Activated T-cell treated with anti-CD3 and anti-CD28 coated beads, Interleukin-2, amount 50 U/mL, for 24 hours (primary cell): ENCODE results near the gene FBXO28.
"Not testable (repeated sequence)": the region's sequence is repeated elsewhere in the genome, so short reads cannot be mapped to it uniquely, and the experiment has no call there.

ENCODE experiments used
- DNase-seq: peaks from one replicate; pipeline ENCODE4 v3.0.0-alpha.2; 2020
- H3K27ac Mint-ChIP-seq: 2 replicates; pipeline ENCODE4 v1.8.0; 2020; ENCODE audit warnings: mild to moderate bottlenecking, mixed read lengths
- H3K27me3 Mint-ChIP-seq: 2 replicates; pipeline ENCODE4 v1.8.0; 2020; ENCODE audit warnings: mixed read lengths
- H3K36me3 Mint-ChIP-seq: 2 replicates; pipeline ENCODE4 v1.8.0; 2020; ENCODE audit warnings: low read depth, mixed read lengths
- H3K4me1 Mint-ChIP-seq: 2 replicates; pipeline ENCODE4 v1.8.0; 2020; ENCODE audit warnings: low read depth, mixed read lengths
- H3K4me3 Mint-ChIP-seq: 2 replicates; pipeline ENCODE4 v1.8.0; 2020; ENCODE audit warnings: mild to moderate bottlenecking, moderate library complexity, mixed read lengths
- H3K9me3 Mint-ChIP-seq: 2 replicates; pipeline ENCODE4 v1.8.0; 2020; ENCODE audit warnings: mixed read lengths

FBXO28 gene, protein sequence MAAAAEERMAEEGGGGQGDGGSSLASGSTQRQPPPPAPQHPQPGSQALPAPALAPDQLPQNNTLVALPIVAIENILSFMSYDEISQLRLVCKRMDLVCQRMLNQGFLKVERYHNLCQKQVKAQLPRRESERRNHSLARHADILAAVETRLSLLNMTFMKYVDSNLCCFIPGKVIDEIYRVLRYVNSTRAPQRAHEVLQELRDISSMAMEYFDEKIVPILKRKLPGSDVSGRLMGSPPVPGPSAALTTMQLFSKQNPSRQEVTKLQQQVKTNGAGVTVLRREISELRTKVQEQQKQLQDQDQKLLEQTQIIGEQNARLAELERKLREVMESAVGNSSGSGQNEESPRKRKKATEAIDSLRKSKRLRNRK

GRCh38 chr1:224113918-224114786 lies at the start of gene FBXO28:
Gene FBXO28, plus strand, starts transcription at chr1:224114111. Its CDS starts 19 bp downstream, at chr1:224114130.
- Mint-ChIP-seq H3K4me3 (peak within 1 kb of the TSS; percentile 89), H3K27me3 (peaks cover 4% of the 10 kb centered on the region), H3K9me3 (no peaks in the 10 kb centered on the region), H3K27ac (peak within 1 kb of the TSS; percentile 95), H3K36me3 (peaks cover 26% of the 10 kb centered on the region), H3K4me1 (peaks cover 32% of the 10 kb centered on the region)
- DNase-seq = peak; percentile 93

GRCh38 chr1:224064150-224064549 lies 49.8 kb upstream of the FBXO28 start:
- Mint-ChIP-seq H3K27ac (no peak overlapping the region), H3K4me1 (peaks cover 11% of the 10 kb centered on the region), H3K9me3 (no peaks in the 10 kb centered on the region), H3K36me3 (no peaks in the 10 kb centered on the region), H3K27me3 (no peaks in the 10 kb centered on the region), H3K4me3 (no peak overlapping the region)
- DNase-seq = no peak

DNA sequence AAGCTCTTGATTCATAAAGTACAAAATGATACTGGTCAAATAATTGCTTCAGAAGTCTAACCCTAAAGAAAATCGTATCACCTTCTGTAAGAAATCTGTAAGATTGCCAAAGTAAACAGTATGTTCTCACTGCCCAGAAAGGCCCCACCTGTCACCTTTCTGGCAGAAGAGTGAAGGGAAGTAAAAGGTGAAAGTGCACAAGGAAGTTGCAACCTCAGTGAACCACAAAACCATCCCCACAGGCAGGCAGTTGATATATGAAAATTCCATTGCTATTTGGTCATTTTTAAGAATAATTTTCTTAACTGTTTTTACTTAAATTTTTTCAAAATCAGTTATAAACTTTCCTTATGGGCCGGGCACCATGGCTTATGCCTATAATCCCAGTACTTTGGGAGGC lies 48.5 kb upstream of the FBXO28 start:
- H3K27me3 Mint-ChIP-seq = no peaks in the 10 kb centered on the region
- H3K36me3 Mint-ChIP-seq = no peaks in the 10 kb centered on the region
- no peaks in the 10 kb centered on the region for H3K9me3 Mint-ChIP-seq
- peaks cover 11% of the 10 kb centered on the region for H3K4me1 Mint-ChIP-seq
- no peak overlapping the region for H3K27ac Mint-ChIP-seq
- no peak overlapping the region for H3K4me3 Mint-ChIP-seq
- no peak for DNase-seq

DNA sequence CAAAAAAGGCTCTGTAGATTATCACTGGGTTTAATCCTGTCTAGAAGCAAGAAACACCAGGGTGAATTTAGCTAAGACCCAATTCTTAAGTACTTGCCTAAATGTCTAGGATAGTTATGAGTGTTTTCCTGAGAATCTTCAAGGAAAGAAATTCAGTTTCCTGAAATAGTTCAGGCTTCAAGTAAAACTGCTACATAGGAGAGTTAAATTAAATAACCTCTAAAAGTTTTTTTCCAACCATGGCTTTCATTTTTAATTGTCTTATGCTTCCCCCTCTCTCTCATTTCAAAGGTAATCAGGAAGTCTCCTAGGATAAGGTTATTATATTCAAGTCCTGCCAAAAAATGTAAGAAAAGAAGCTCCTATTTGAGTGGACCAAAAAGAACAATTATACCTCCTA lies 46.7 kb upstream of the FBXO28 start:
- peak overlapping the region; percentile 56 for H3K27ac Mint-ChIP-seq
- H3K27me3 Mint-ChIP-seq = no peaks in the 10 kb centered on the region
- DNase-seq = no peak
- H3K9me3 Mint-ChIP-seq = no peaks in the 10 kb centered on the region
- peaks cover 11% of the 10 kb centered on the region for H3K4me1 Mint-ChIP-seq
- no peaks in the 10 kb centered on the region for H3K36me3 Mint-ChIP-seq
- H3K4me3 Mint-ChIP-seq = no peak overlapping the region

DNA sequence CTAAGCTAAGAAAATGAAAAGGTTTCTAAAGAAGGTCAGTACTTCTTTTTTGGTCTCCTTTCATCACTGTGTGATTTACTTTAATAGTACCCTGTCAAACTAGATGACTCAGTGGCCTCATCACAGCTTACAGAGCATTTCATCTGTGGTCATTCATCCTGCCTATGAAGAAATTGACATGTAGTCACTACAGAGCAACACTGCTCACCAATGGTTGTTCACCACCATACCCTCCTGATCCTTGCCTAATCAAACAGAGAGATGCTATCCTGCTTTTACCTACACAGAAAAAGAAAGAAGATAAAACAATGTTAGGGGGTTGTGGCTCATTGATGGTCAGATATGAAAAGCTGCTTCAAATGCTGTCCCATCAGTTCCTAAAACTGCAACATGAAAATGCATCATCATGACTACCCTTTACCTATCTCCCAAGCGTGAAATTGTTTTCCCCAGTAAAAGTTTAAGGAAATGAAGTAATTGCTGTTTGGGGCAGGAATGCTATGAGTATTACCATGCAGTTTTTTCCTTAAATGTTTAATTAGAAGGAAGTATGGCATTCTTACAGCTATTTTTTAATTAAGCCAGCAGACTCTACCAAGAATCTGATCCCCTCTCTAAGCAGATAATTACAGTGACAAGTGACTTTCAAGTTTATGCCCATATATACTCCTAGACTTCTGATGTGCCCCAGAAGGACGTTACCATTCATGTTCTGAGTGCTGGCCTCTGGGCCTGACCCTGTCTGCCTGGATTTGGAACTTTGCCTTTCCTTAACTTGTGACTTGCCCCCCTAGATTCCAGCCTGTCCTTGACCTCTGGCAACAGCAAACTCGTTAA lies 46.1 kb upstream of the FBXO28 start:
- no peak for DNase-seq
- peaks cover 11% of the 10 kb centered on the region for H3K4me1 Mint-ChIP-seq
- H3K27ac Mint-ChIP-seq = peak overlapping the region; percentile 56
- H3K4me3 Mint-ChIP-seq = no peak overlapping the region
- H3K9me3 Mint-ChIP-seq = no peaks in the 10 kb centered on the region
- no peaks in the 10 kb centered on the region for H3K36me3 Mint-ChIP-seq
- no peaks in the 10 kb centered on the region for H3K27me3 Mint-ChIP-seq

DNA sequence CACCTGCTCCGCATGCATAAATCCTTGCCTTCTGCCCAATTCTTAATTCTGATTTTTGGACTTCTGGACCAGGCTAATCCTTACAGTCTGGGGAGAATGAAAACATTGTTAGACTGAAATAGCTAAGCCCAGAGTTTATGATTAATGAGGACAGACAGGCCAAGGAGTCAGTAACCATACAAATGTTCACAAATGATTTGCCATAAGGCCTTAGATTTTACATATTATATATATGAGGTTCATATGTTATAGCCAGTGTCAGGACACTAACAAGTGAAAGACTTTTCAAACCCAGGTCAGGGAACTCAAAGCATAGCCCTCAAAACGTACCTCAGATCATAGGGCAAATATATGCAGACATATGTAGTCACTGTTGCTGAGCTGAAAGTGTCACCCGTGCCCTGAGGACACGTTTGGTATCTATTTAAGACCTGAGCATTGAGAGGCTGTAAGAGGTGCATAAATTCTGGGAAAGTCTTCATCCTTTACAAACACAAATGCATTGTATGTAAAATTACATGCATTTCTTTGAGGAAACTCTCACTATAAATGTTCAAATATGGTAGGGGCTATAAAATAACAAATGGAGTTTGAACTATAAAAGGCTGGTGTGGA lies 45.3 kb upstream of the FBXO28 start:
- Mint-ChIP-seq H3K4me1 (peaks cover 11% of the 10 kb centered on the region), H3K27ac (no peak overlapping the region), H3K36me3 (no peaks in the 10 kb centered on the region), H3K9me3 (no peaks in the 10 kb centered on the region), H3K27me3 (peaks cover under 1% of the 10 kb centered on the region), H3K4me3 (no peak overlapping the region)
- no peak for DNase-seq

DNA sequence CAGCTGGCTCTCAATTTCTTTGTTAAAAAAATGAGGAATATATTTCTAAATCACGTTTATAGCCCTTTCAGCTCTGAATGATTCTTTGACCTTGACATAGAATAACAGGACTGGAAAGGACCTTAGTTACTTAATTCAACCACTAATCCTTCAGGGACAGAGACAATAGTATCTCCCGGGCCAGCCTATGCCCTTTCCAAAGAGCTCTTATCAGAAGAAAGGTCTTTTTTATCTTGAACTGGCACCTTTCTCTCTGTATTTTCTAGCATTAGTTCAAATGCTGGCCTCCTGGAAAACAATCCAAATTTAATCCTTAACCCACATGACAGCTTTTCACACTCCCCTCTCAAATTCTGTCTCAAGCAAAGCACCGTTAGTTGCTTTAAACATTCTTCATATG lies 44.8 kb upstream of the FBXO28 start:
- DNase-seq = no peak
- H3K4me1 Mint-ChIP-seq = peaks cover 11% of the 10 kb centered on the region
- no peak overlapping the region for H3K4me3 Mint-ChIP-seq
- H3K36me3 Mint-ChIP-seq = no peaks in the 10 kb centered on the region
- H3K27me3 Mint-ChIP-seq = peaks cover 2% of the 10 kb centered on the region
- H3K9me3 Mint-ChIP-seq = no peaks in the 10 kb centered on the region
- no peak overlapping the region for H3K27ac Mint-ChIP-seq

GRCh38 chr1:224070521-224070920 lies 43.4 kb upstream of the FBXO28 start:
- no peak for DNase-seq
- Mint-ChIP-seq H3K4me3 (no peak overlapping the region), H3K4me1 (peaks cover 7% of the 10 kb centered on the region), H3K9me3 (no peaks in the 10 kb centered on the region), H3K27me3 (peaks cover 2% of the 10 kb centered on the region), H3K27ac (no peak overlapping the region), H3K36me3 (no peaks in the 10 kb centered on the region)

- H3K4me3 Mint-ChIP-seq = no peak overlapping the region
- H3K27ac Mint-ChIP-seq = no peak overlapping the region
- peaks cover 5% of the 10 kb centered on the region for H3K4me1 Mint-ChIP-seq
- peaks cover 8% of the 10 kb centered on the region for H3K27me3 Mint-ChIP-seq
- no peaks in the 10 kb centered on the region for H3K36me3 Mint-ChIP-seq
- H3K9me3 Mint-ChIP-seq = no peaks in the 10 kb centered on the region
- DNase-seq = no peak
These were observed 37.5 kb upstream of the FBXO28 start for GRCh38 chr1:224076407-224076806.

GRCh38 chr1:224079644-224080043 lies 34.3 kb upstream of the FBXO28 start:
- H3K27me3 Mint-ChIP-seq, H3K36me3 Mint-ChIP-seq, H3K9me3 Mint-ChIP-seq, DNase-seq, H3K4me3 Mint-ChIP-seq, H3K27ac Mint-ChIP-seq, H3K4me1 Mint-ChIP-seq: not testable (repeated sequence)

DNA sequence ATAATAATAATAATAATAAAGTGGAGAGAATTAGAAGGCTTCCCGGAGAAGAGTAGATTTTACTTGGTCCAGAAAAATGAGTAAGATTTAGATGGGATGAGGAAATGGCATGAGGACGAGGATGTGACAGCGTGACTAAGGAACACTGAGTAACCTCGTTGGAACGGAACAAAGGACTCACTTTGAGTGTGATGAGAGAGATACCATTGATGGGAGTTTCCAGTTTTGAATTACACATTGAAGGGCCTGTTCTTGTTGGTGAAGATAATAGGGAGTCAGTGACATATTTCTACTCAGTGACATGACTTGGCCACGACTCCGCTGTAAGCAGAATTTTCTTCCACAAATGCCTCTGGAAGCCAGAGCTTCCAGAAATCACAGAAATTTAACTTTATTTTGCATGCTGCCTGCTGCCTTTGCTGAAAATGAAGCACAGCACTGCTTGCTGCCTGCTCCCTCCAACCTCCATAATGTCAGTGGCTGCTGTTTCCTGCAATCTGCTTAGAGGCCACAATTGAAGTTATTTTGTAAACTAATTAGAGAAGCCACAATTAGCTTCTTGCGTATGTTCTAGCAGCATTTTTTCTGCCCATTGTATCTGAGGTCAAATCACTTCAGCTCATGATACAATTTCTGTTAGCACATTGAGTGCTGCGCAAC lies 33.7 kb upstream of the FBXO28 start:
- Mint-ChIP-seq H3K9me3 (no peaks in the 10 kb centered on the region), H3K27ac (no peak overlapping the region), H3K36me3 (no peaks in the 10 kb centered on the region), H3K4me3 (no peak overlapping the region), H3K27me3 (peaks cover 6% of the 10 kb centered on the region), H3K4me1 (peaks cover 5% of the 10 kb centered on the region)
- no peak for DNase-seq

- H3K9me3 Mint-ChIP-seq = no peaks in the 10 kb centered on the region
- no peak overlapping the region for H3K4me3 Mint-ChIP-seq
- H3K27ac Mint-ChIP-seq = no peak overlapping the region
- H3K36me3 Mint-ChIP-seq = no peaks in the 10 kb centered on the region
- DNase-seq = no peak
- H3K27me3 Mint-ChIP-seq = peaks cover 8% of the 10 kb centered on the region
- H3K4me1 Mint-ChIP-seq = peaks cover 5% of the 10 kb centered on the region
These were observed 32.3 kb upstream of the FBXO28 start for GRCh38 chr1:224081604-224082003.

GRCh38 chr1:224082146-224082545 lies 31.8 kb upstream of the FBXO28 start:
- Mint-ChIP-seq H3K9me3 (no peaks in the 10 kb centered on the region), H3K4me3 (no peak overlapping the region), H3K27me3 (peaks cover 11% of the 10 kb centered on the region), H3K36me3 (no peaks in the 10 kb centered on the region), H3K4me1 (peaks cover 5% of the 10 kb centered on the region), H3K27ac (no peak overlapping the region)
- no peak for DNase-seq

GRCh38 chr1:224084867-224085266 lies 29.0 kb upstream of the FBXO28 start:
- no peak for DNase-seq
- H3K27me3 Mint-ChIP-seq = peaks cover 24% of the 10 kb centered on the region
- no peak overlapping the region for H3K4me3 Mint-ChIP-seq
- H3K27ac Mint-ChIP-seq = no peak overlapping the region
- no peaks in the 10 kb centered on the region for H3K9me3 Mint-ChIP-seq
- H3K36me3 Mint-ChIP-seq = no peaks in the 10 kb centered on the region
- H3K4me1 Mint-ChIP-seq = peaks cover 5% of the 10 kb centered on the region
